Neural cell (in vitro differentiated cells): Measurements from ENCODE around the gene HS3ST3B1.

Source experiments
- CTCF ChIP-seq: fragments of 450-650 bp; IDR thresholded peaks from 2 replicates; pipeline ENCODE4 v1.5.1; 2014; ENCODE audit warnings: antibody characterized with exemption, mild to moderate bottlenecking, moderate library complexity; ENCODE audit not compliant: poor library complexity, severe bottlenecking
- EP300 ChIP-seq: fragments of 450-650 bp; conservative IDR thresholded peaks from 2 replicates; pipeline ENCODE4 v1.6.1; 2014; ENCODE audit warnings: antibody characterized with exemption, mild to moderate bottlenecking, moderate library complexity; ENCODE audit not compliant: poor library complexity, severe bottlenecking
- EZH2 ChIP-seq: fragments of 200-600, 300-800 bp; shearing (Covaris generic), sonication (generic); IDR thresholded peaks from 2 replicates; pipeline ENCODE4 v1.6.1; 2014; ENCODE audit warnings: antibody characterized with exemption, low read length, borderline replicate concordance, mild to moderate bottlenecking; ENCODE audit not compliant: insufficient read depth, poor library complexity, severe bottlenecking
- MXI1 ChIP-seq: fragments of 450-650 bp; conservative IDR thresholded peaks from 2 replicates; pipeline ENCODE4 v1.6.1; 2014; ENCODE audit warnings: antibody characterized with exemption, mild to moderate bottlenecking; ENCODE audit not compliant: poor library complexity, severe bottlenecking
- POLR2AphosphoS5 ChIP-seq: IDR thresholded peaks from 2 replicates; pipeline ENCODE4 v1.6.1; 2012
- RAD21 ChIP-seq: fragments of 450-650 bp; conservative IDR thresholded peaks from 2 replicates; pipeline ENCODE4 v1.6.1; 2014; ENCODE audit warnings: antibody characterized with exemption, mild to moderate bottlenecking, moderate library complexity
- REST ChIP-seq: IDR thresholded peaks from 2 replicates; pipeline ENCODE4 v1.6.1; 2012; ENCODE audit warnings: borderline replicate concordance
- SMC3 ChIP-seq: fragments of 450-650 bp; conservative IDR thresholded peaks from 2 replicates; pipeline ENCODE4 v1.6.1; 2014; ENCODE audit warnings: antibody characterized with exemption, mild to moderate bottlenecking, moderate library complexity; ENCODE audit not compliant: poor library complexity
- TAF1 ChIP-seq: IDR thresholded peaks from 2 replicates; pipeline ENCODE4 v1.6.1; 2012; ENCODE audit warnings: low read depth

DNA sequence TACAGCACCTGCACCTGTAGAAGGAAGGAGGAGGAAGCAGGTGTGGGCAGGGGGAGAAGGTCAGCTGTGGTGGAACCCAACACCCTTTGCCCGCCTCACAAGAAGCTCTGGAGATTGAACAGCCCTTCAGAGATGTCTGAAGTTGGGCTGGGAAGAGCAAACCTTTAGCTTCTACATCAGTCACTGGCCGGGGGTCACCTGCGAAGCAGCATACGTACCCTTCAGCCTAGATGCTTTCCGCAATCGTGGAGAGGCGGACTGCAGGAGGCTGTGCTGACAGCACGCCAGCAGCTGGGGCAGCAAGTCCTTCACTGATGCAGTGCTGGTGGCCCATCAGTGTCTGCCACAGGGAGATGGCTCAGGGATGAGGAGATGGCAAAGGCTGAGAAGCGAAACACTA lies 5.2 kb upstream of the HS3ST3B1 start:
- TF ChIP-seq POLR2AphosphoS5 (no peak), CTCF (no peak), EP300 (no peak), REST (no peak), RAD21 (no peak), TAF1 (no peak), EZH2 (no peak), MXI1 (no peak), SMC3 (no peak)
